ENCODE results near the gene ISCU. TPM values are rescaled to one million over a fixed set of nuclear protein-coding genes. Genes with fewer than 3 reads are reported as not detected.

The ISCU gene
- total RNA-seq, 1 experiment from 2014 or later, result 84.8 TPM

- POLR2A ChIA-PET (ENCODE audit: unreplicated experiment), result no interaction called here
- Histone ChIP-seq H3K4me2 (no peak overlapping the region), H4K20me1 (ENCODE audit: insufficient read depth) (no peaks in the 10 kb centered on the region), H2AFZ (no peak overlapping the region), H3K79me2 (ENCODE audit: low read depth) (no peaks in the 10 kb centered on the region), H3K27ac (no peak overlapping the region), H3K4me3 (no peak overlapping the region), H3K9me3 (ENCODE audit: insufficient read depth, low read depth) (no peaks in the 10 kb centered on the region), H3K4me1 (replicated peaks; ENCODE audit: insufficient read depth) (no peaks in the 10 kb centered on the region), H3F3A (ENCODE audit: insufficient read depth, low read depth) (no peaks in the 10 kb centered on the region), H3K27me3 (ENCODE audit: insufficient read depth, low read depth) (no peaks in the 10 kb centered on the region), H3K36me3 (ENCODE audit: low read depth) (no peaks in the 10 kb centered on the region), H3K9me2 (ENCODE audit: insufficient read depth) (no peaks in the 10 kb centered on the region)
- DNase-seq, result no peak
- intact Hi-C loops (cut with micrococcal nuclease; ENCODE audit: unreplicated experiment), result no loop called here
- TF ChIP-seq EZH2 (IDR thresholded peaks at IDR 0.05; ENCODE audit: low read depth) (no peak), CTCF (conservative IDR thresholded peaks at IDR 0.05) (no peak)
- CTCF ChIA-PET, result interaction anchor here (0.5 kb wide), 1 partner anchor 823 kb away, joined by 4 read pairs; no protein-coding TSS in a partner anchor
- no TSS peak for BruUV-seq (replicated peaks)
Measured at GRCh38 chr12:108575199-108575912, 13.0 kb downstream of the ISCU start.

- H3K27me3 ChIP-seq (ENCODE audit: insufficient read depth, low read depth), result 0 out of 2 replicates have a peak, but pooled peaks cover 3% of the 10 kb centered on the region
- intact Hi-C loops (cut with micrococcal nuclease; ENCODE audit: unreplicated experiment), result no loop called here
- H3K9me2 ChIP-seq (ENCODE audit: insufficient read depth), result no peaks in the 10 kb centered on the region
- H2AFZ ChIP-seq, result no peak overlapping the region
- DNase-seq, result no peak
- TF ChIP-seq EZH2 (IDR thresholded peaks at IDR 0.05; ENCODE audit: low read depth), result no peak
- no peak for TF ChIP-seq CTCF (conservative IDR thresholded peaks at IDR 0.05)
- no TSS peak for BruUV-seq (replicated peaks)
- H3K36me3 ChIP-seq (ENCODE audit: low read depth), result no peaks in the 10 kb centered on the region
- H3K4me1 ChIP-seq (replicated peaks; ENCODE audit: insufficient read depth), result no peaks in the 10 kb centered on the region
- H3K27ac ChIP-seq, result no peak overlapping the region
- no peak overlapping the region for H3K4me2 ChIP-seq
- ChIA-PET POLR2A (ENCODE audit: unreplicated experiment) (no interaction called here), CTCF (no interaction called here)
- H3K4me3 ChIP-seq, result no peak overlapping the region
- no peaks in the 10 kb centered on the region for H3F3A ChIP-seq (ENCODE audit: insufficient read depth, low read depth)
- H3K79me2 ChIP-seq (ENCODE audit: low read depth), result no peaks in the 10 kb centered on the region
- no peaks in the 10 kb centered on the region for H3K9me3 ChIP-seq (ENCODE audit: insufficient read depth, low read depth)
- no peaks in the 10 kb centered on the region for H4K20me1 ChIP-seq (ENCODE audit: insufficient read depth)
Measured at GRCh38 chr12:108576660-108577234, 14.4 kb downstream of the ISCU start.

GRCh38 chr12:108577458-108577857 is 15.1 kb downstream of the ISCU start:
- DNase-seq, result no peak
- no peaks in the 10 kb centered on the region for H3K36me3 ChIP-seq (ENCODE audit: low read depth)
- H4K20me1 ChIP-seq (ENCODE audit: insufficient read depth), result no peaks in the 10 kb centered on the region
- no peak overlapping the region for H2AFZ ChIP-seq
- no peaks in the 10 kb centered on the region for H3K9me2 ChIP-seq (ENCODE audit: insufficient read depth)
- H3K4me3 ChIP-seq, result no peak overlapping the region
- TF ChIP-seq CTCF (conservative IDR thresholded peaks at IDR 0.05) (no peak), EZH2 (IDR thresholded peaks at IDR 0.05; ENCODE audit: low read depth) (no peak)
- ChIA-PET POLR2A (ENCODE audit: unreplicated experiment) (interaction anchor here (0.7 kb wide), 2 partner anchors 54 to 1562 kb away, joined by 3 to 9 read pairs; no protein-coding TSS in a partner anchor), CTCF (no interaction called here)
- no peaks in the 10 kb centered on the region for H3F3A ChIP-seq (ENCODE audit: insufficient read depth, low read depth)
- no peaks in the 10 kb centered on the region for H3K9me3 ChIP-seq (ENCODE audit: insufficient read depth, low read depth)
- H3K4me1 ChIP-seq (replicated peaks; ENCODE audit: insufficient read depth), result no peaks in the 10 kb centered on the region
- intact Hi-C loops (cut with micrococcal nuclease; ENCODE audit: unreplicated experiment), result no loop called here
- no peaks in the 10 kb centered on the region for H3K79me2 ChIP-seq (ENCODE audit: low read depth)
- H3K27me3 ChIP-seq (ENCODE audit: insufficient read depth, low read depth), result peaks cover 5% of the 10 kb centered on the region; the same call in 1 of the 2 replicates
- no TSS peak for BruUV-seq (replicated peaks)
- H3K27ac ChIP-seq, result no peak overlapping the region
- no peak overlapping the region for H3K4me2 ChIP-seq

Data from PC-9 (cell line).